Chondrocyte (in vitro differentiated cells): ENCODE data around the gene TNFSF11. TPM values are rescaled to one million over a fixed set of nuclear protein-coding genes. Genes with fewer than 3 reads are reported as not detected.

Source experiments
- DNase-seq: peaks from one replicate; pipeline ENCODE4 v3.0.0; 2021; ENCODE audit warnings: mixed read lengths, low spot score
- H3K27ac Mint-ChIP-seq: one replicate; pipeline ENCODE4 v1.8.0; 2021; ENCODE audit warnings: mild to moderate bottlenecking, moderate library complexity, mixed read lengths; ENCODE audit not compliant: unreplicated experiment
- H3K27me3 Mint-ChIP-seq: 2 replicates; pipeline ENCODE4 v1.8.0; 2021; ENCODE audit warnings: low read depth, mixed read lengths
- H3K36me3 Mint-ChIP-seq: 2 replicates; pipeline ENCODE4 v1.8.0; 2021; ENCODE audit warnings: low read depth, mixed read lengths
- H3K4me1 Mint-ChIP-seq: 2 replicates; pipeline ENCODE4 v1.8.0; 2021; ENCODE audit warnings: low read depth, mild to moderate bottlenecking, mixed read lengths
- H3K4me3 Mint-ChIP-seq: one replicate; pipeline ENCODE4 v1.8.0; 2021; ENCODE audit warnings: mild to moderate bottlenecking, moderate library complexity, mixed read lengths; ENCODE audit not compliant: unreplicated experiment
- H3K9me3 Mint-ChIP-seq: 2 replicates; pipeline ENCODE4 v1.8.0; 2021; ENCODE audit warnings: low read depth, mixed read lengths
- CTCF ChIP-seq: fragments of 200-600 bp; sonication (generic); IDR thresholded peaks from 2 replicates; pipeline ENCODE4 v1.5.0; 2021; ENCODE audit warnings: antibody characterized with exemption, mild to moderate bottlenecking, moderate library complexity
- total RNA-seq: library from RNA; stranded (reverse); gene quantifications from 3 replicates; pipeline ENCODE4 v1.2.1, GENCODE V29; 2021

TNFSF11 gene
- total RNA-seq, 1 donor from 2014 or later: 0.37 TPM

- H3K4me1 Mint-ChIP-seq: peaks cover 7% of the 10 kb centered on the region
- H3K27me3 Mint-ChIP-seq: peaks cover 27% of the 10 kb centered on the region
- DNase-seq: no peak
- H3K4me3 Mint-ChIP-seq: no peak overlapping the region
- peaks cover 14% of the 10 kb centered on the region for H3K9me3 Mint-ChIP-seq
- H3K36me3 Mint-ChIP-seq: peaks cover 6% of the 10 kb centered on the region
- no peak overlapping the region for H3K27ac Mint-ChIP-seq
- no peak for TF ChIP-seq CTCF
Measured at GRCh38 chr13:42575938-42576337, 2.0 kb downstream of the TNFSF11 start.

- Mint-ChIP-seq H3K36me3 (peaks cover 3% of the 10 kb centered on the region), H3K4me3 (no peak overlapping the region), H3K9me3 (peaks cover 4% of the 10 kb centered on the region), H3K4me1 (peaks cover 7% of the 10 kb centered on the region), H3K27me3 (peaks cover 26% of the 10 kb centered on the region), H3K27ac (no peak overlapping the region)
- no peak for DNase-seq
- no peak for TF ChIP-seq CTCF
Measured at GRCh38 chr13:42577538-42577937, 3.6 kb downstream of the TNFSF11 start.

GRCh38 chr13:42580644-42581043, 6.7 kb downstream of the TNFSF11 start:
- H3K27ac Mint-ChIP-seq: no peak overlapping the region
- no peak for DNase-seq
- TF ChIP-seq CTCF: no peak
- H3K4me1 Mint-ChIP-seq: no peaks in the 10 kb centered on the region
- no peaks in the 10 kb centered on the region for H3K9me3 Mint-ChIP-seq
- peaks cover 17% of the 10 kb centered on the region for H3K27me3 Mint-ChIP-seq
- H3K36me3 Mint-ChIP-seq: no peaks in the 10 kb centered on the region
- H3K4me3 Mint-ChIP-seq: no peak overlapping the region

- H3K27me3 Mint-ChIP-seq: peaks cover 11% of the 10 kb centered on the region
- no peak overlapping the region for H3K27ac Mint-ChIP-seq
- no peak for TF ChIP-seq CTCF
- H3K4me1 Mint-ChIP-seq: no peaks in the 10 kb centered on the region
- H3K9me3 Mint-ChIP-seq: no peaks in the 10 kb centered on the region
- no peak overlapping the region for H3K4me3 Mint-ChIP-seq
- H3K36me3 Mint-ChIP-seq: no peaks in the 10 kb centered on the region
- no peak for DNase-seq
Measured at GRCh38 chr13:42581427-42581826, 7.5 kb downstream of the TNFSF11 start.

- DNase-seq: no peak
- TF ChIP-seq CTCF: no peak
- Mint-ChIP-seq H3K36me3 (peaks cover 8% of the 10 kb centered on the region), H3K9me3 (peaks cover 6% of the 10 kb centered on the region), H3K27me3 (peaks cover 42% of the 10 kb centered on the region), H3K27ac (no peak overlapping the region), H3K4me3 (no peak overlapping the region), H3K4me1 (peaks cover 9% of the 10 kb centered on the region)
Measured at GRCh38 chr13:42591602-42592001, 17.6 kb downstream of the TNFSF11 start.
